HepG2 (cell line): Measurements from ENCODE around the gene RGS6.

ENCODE experiments used
- ARHGAP35 ChIP-seq: sonication (generic); formaldehyde crosslinking; IDR thresholded peaks from 2 replicates; pipeline ENCODE4 v1.9.0; 2022; ENCODE audit warnings: mild to moderate bottlenecking, inconsistent platforms, moderate library complexity, missing genetic modification reagents, borderline replicate concordance
- BCL3 ChIP-seq: sonication (generic); formaldehyde crosslinking; IDR thresholded peaks from 2 replicates; pipeline ENCODE4 v1.5.1; 2020; ENCODE audit warnings: mild to moderate bottlenecking, missing genetic modification reagents, moderate library complexity
- CTCF ChIP-seq: sonication (generic); formaldehyde crosslinking; IDR thresholded peaks from 2 replicates; pipeline ENCODE4 v1.5.0; 2020; ENCODE audit warnings: mild to moderate bottlenecking, missing genetic modification reagents, moderate library complexity
- ETS1 ChIP-seq: sonication (generic); formaldehyde crosslinking; IDR thresholded peaks from 2 replicates; pipeline ENCODE4 v1.4.0; 2020; ENCODE audit warnings: missing genetic modification reagents
- GMEB2 ChIP-seq: IDR thresholded peaks from 2 replicates; pipeline ENCODE4 v1.6.1; 2016; ENCODE audit warnings: missing biosample characterization, missing genetic modification reagents, low read depth
- NR2C2 ChIP-seq: sonication (generic); formaldehyde crosslinking; IDR thresholded peaks from 2 replicates; pipeline ENCODE4 v1.4.0; 2020; ENCODE audit warnings: missing genetic modification reagents, mild to moderate bottlenecking, moderate library complexity, borderline replicate concordance
- NR3C1 ChIP-seq: sonication (generic); formaldehyde crosslinking; IDR thresholded peaks from 2 replicates; pipeline ENCODE4 v1.4.0; 2020; ENCODE audit warnings: missing genetic modification reagents
- PATZ1 ChIP-seq: sonication (generic); formaldehyde crosslinking; IDR thresholded peaks from 2 replicates; pipeline ENCODE4 v1.4.0; 2020; ENCODE audit warnings: missing genetic modification reagents
- POLR2A ChIP-seq, 2 experiments: IDR thresholded peaks; 2 replicates each; pipeline ENCODE4 v1.6.1; 2011; ENCODE audit warnings: low read depth in 2 of 2, low read length in 2 of 2, mild to moderate bottlenecking in 1 of 2, moderate library complexity in 1 of 2; ENCODE audit not compliant: insufficient read depth in 1 of 2
- ZFAT ChIP-seq: sonication (generic); formaldehyde crosslinking; conservative IDR thresholded peaks from 2 replicates; pipeline ENCODE4 v1.8.1; 2023; ENCODE audit warnings: missing genetic modification reagents, inconsistent platforms
- ZHX1 ChIP-seq: sonication (generic); formaldehyde crosslinking; IDR thresholded peaks from 2 replicates; pipeline ENCODE4 v1.8.1; 2022; ENCODE audit warnings: low read depth, mild to moderate bottlenecking, missing genetic modification reagents
- ZNF503 ChIP-seq: sonication (generic); formaldehyde crosslinking; IDR thresholded peaks from 2 replicates; pipeline ENCODE4 v1.4.0; 2020; ENCODE audit warnings: missing genetic modification reagents
- ZNF570 ChIP-seq: sonication (generic); formaldehyde crosslinking; IDR thresholded peaks from 2 replicates; pipeline ENCODE4 v1.4.0; 2020; ENCODE audit warnings: mild to moderate bottlenecking, missing genetic modification reagents, borderline replicate concordance

GRCh38 chr14:72516936-72517700 is 584.9 kb downstream of the RGS6 start:
- TF ChIP-seq ZNF503 (CRISPR knock-in tag) = no peak
- TF ChIP-seq POLR2A (IDR thresholded peaks at IDR 0.05; ENCODE audit: insufficient read depth in 1 of 2, low read depth in 2 of 2, low read length in 2 of 2) = no peak
- TF ChIP-seq CTCF (CRISPR knock-in tag) = peak; percentile 84
- no peak for TF ChIP-seq NR2C2 (CRISPR knock-in tag)
- no peak for TF ChIP-seq ETS1
- no peak for TF ChIP-seq ARHGAP35
- TF ChIP-seq PATZ1 (CRISPR knock-in tag) = no peak
- no peak for TF ChIP-seq NR3C1 (CRISPR knock-in tag)
- TF ChIP-seq GMEB2 (CRISPR knock-in tag) = no peak
- TF ChIP-seq BCL3 (CRISPR knock-in tag) = no peak
- TF ChIP-seq ZHX1 = no peak
- no peak for TF ChIP-seq ZNF570 (CRISPR knock-in tag)
- no peak for TF ChIP-seq ZFAT (CRISPR knock-in tag)
